GM12875 (cell line): ENCODE results near the gene CDH13.

ENCODE experiments used
- H3K4me3 ChIP-seq: one replicate; pipeline ENCODE4 v1.5.1; 2011; ENCODE audit warnings: low read depth, low read length, control low read depth
- CTCF ChIP-seq: IDR thresholded peaks from 2 replicates; pipeline ENCODE4 v1.5.1; 2011; ENCODE audit warnings: low read depth, mild to moderate bottlenecking, control low read depth, inconsistent platforms, low read length, moderate library complexity, borderline replicate concordance; ENCODE audit not compliant: insufficient read depth

CDH13 gene

GRCh38 chr16:82655720-82656490, 29.1 kb downstream of the CDH13 start:
- H3K4me3 ChIP-seq = no peak overlapping the region
- TF ChIP-seq CTCF = no peak

GRCh38 chr16:82657239-82657638, 30.5 kb downstream of the CDH13 start:
- no peak overlapping the region for H3K4me3 ChIP-seq
- no peak for TF ChIP-seq CTCF

- TF ChIP-seq CTCF = no peak
- no peak overlapping the region for H3K4me3 ChIP-seq
Observed at GRCh38 chr16:82657786-82658185, 31.0 kb downstream of the CDH13 start.

- no peak overlapping the region for H3K4me3 ChIP-seq
- TF ChIP-seq CTCF = no peak
Observed at GRCh38 chr16:82658796-82659195, 32.0 kb downstream of the CDH13 start.

- no peak overlapping the region for H3K4me3 ChIP-seq
- TF ChIP-seq CTCF = no peak
Observed at GRCh38 chr16:82660075-82660645, 33.4 kb downstream of the CDH13 start.

- H3K4me3 ChIP-seq = no peak overlapping the region
- no peak for TF ChIP-seq CTCF
Observed at GRCh38 chr16:82660966-82661365, 34.2 kb downstream of the CDH13 start.

GRCh38 chr16:82664181-82664580, 37.4 kb downstream of the CDH13 start:
- no peak for TF ChIP-seq CTCF
- no peak overlapping the region for H3K4me3 ChIP-seq
